H1 (cell line): ENCODE data around the gene CACNA2D1.

Experiments used
- BRCA1 ChIP-seq: IDR thresholded peaks from 2 replicates; pipeline ENCODE4 v1.6.1; 2012; ENCODE audit warnings: low read depth, low read length, improper control_type of control experiment
- EGR1 ChIP-seq: IDR thresholded peaks from 2 replicates; pipeline ENCODE4 v1.6.1; 2011; ENCODE audit warnings: low read depth, low read length, borderline replicate concordance
- EZH2 ChIP-seq: fragments of 200-600 bp; sonication (generic); IDR thresholded peaks from 2 replicates; pipeline ENCODE4 v1.7.1; 2012; ENCODE audit warnings: low read depth, mild to moderate bottlenecking, moderate library complexity, low read length, inconsistent platforms; ENCODE audit not compliant: severe bottlenecking
- JUND ChIP-seq: IDR thresholded peaks from 2 replicates; pipeline ENCODE4 v1.6.1; 2011; ENCODE audit warnings: mild to moderate bottlenecking, improper control_type of control experiment, low read length
- RAD21 ChIP-seq, 2 experiments: IDR thresholded peaks in 1 of 2; conservative IDR thresholded peaks in 1 of 2; 2 replicates each; pipeline ENCODE4 v1.6.1; 2011; ENCODE audit warnings: low read depth in 2 of 2, low read length in 2 of 2, improper control_type of control experiment in 1 of 2, inconsistent platforms in 1 of 2, mild to moderate bottlenecking in 1 of 2, moderate library complexity in 1 of 2
- RBBP5 ChIP-seq: IDR thresholded peaks from 2 replicates; pipeline ENCODE4 v1.7.1; 2012; ENCODE audit warnings: low read depth, mild to moderate bottlenecking, inconsistent platforms, low read length, moderate library complexity, borderline replicate concordance
- TF ChIP-seq, protein P1 (sequence below), 3 experiments: IDR thresholded peaks; 1 replicate in 2 of 3; 2 replicates in 1 of 3; pipeline versions ENCODE4 v1.5.1 to v1.6.1; 2011; ENCODE audit warnings: low read length in 3 of 3, mild to moderate bottlenecking in 3 of 3, inconsistent platforms in 2 of 3, low read depth in 1 of 3, moderate library complexity in 1 of 3; ENCODE audit not compliant: insufficient read depth in 1 of 3; ENCODE audit errors: control extremely low read depth in 1 of 3

DNA sequence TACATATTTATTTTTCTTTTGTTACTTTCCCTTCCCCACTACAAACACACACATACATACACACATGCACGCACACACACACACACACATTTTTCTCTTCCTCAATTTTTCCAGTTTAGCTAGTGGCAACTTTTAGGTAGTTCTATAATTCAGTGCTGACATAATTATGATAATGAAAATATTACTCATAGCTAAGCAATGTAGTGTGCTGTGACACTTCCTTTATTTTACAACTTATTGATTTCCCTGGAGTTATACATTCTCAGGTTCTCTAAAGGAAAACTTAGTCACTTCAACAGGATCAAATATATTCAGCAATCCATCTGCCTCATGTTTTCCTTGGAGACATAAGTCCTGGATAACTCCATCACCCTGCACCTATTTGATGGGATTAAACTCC is 151.6 kb downstream of the CACNA2D1 start:
- TF ChIP-seq, protein P1, sequence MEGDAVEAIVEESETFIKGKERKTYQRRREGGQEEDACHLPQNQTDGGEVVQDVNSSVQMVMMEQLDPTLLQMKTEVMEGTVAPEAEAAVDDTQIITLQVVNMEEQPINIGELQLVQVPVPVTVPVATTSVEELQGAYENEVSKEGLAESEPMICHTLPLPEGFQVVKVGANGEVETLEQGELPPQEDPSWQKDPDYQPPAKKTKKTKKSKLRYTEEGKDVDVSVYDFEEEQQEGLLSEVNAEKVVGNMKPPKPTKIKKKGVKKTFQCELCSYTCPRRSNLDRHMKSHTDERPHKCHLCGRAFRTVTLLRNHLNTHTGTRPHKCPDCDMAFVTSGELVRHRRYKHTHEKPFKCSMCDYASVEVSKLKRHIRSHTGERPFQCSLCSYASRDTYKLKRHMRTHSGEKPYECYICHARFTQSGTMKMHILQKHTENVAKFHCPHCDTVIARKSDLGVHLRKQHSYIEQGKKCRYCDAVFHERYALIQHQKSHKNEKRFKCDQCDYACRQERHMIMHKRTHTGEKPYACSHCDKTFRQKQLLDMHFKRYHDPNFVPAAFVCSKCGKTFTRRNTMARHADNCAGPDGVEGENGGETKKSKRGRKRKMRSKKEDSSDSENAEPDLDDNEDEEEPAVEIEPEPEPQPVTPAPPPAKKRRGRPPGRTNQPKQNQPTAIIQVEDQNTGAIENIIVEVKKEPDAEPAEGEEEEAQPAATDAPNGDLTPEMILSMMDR (IDR thresholded peaks at IDR 0.05; ENCODE audit: control extremely low read depth in 1 of 3, insufficient read depth in 1 of 3, low read depth in 1 of 3, low read length in 3 of 3): no peak
- no peak for TF ChIP-seq JUND
- no peak for TF ChIP-seq EGR1
- TF ChIP-seq EZH2: no peak
- TF ChIP-seq RAD21 (IDR thresholded peaks at IDR 0.05 in 1 of 2, conservative IDR thresholded peaks at IDR 0.05 in 1 of 2; ENCODE audit: low read depth in 2 of 2, low read length in 2 of 2): no peak
- no peak for TF ChIP-seq BRCA1
- TF ChIP-seq RBBP5: no peak
